GM12892 (cell line): ENCODE measurements around the gene PCTP.

ENCODE experiments used
- POLR2A ChIP-seq: IDR thresholded peaks from 2 replicates; pipeline ENCODE4 v1.6.1; 2011; ENCODE audit warnings: low read depth, low read length, control low read depth
- POLR2AphosphoS5 ChIP-seq: IDR thresholded peaks from 2 replicates; pipeline ENCODE4 v1.6.1; 2011; ENCODE audit warnings: low read depth, low read length, control low read depth
- TAF1 ChIP-seq: IDR thresholded peaks from 2 replicates; pipeline ENCODE4 v1.6.1; 2011; ENCODE audit warnings: low read depth, mild to moderate bottlenecking, control low read depth, low read length, borderline replicate concordance

DNA sequence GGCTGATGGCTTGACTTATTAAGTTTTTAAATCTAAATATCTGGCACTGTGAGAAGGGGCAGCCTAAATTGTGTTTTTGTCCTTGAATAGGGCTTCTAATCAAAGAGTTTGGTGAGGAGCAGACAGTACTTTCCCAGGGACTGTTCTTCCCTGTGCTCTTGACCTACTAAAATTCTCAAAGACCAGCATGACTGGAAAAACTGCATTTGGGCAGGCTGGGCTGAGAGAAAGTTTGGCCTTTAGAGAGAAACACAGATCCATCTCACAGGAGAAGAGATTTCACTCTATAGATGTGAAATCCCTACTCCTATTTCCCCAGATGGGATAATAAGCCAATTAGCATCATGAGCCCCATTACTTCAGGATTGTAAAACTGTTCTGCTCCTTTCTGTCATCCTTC is 7.3 kb downstream of the PCTP start:
- TF ChIP-seq TAF1 (no peak), POLR2AphosphoS5 (no peak), POLR2A (no peak)
